ENCODE data around the gene KRTAP4-4.
"Not testable (repeated sequence)": the region's sequence is repeated elsewhere in the genome, so short reads cannot be mapped to it uniquely, and the experiment has no call there.

The KRTAP4-4 gene

DNA sequence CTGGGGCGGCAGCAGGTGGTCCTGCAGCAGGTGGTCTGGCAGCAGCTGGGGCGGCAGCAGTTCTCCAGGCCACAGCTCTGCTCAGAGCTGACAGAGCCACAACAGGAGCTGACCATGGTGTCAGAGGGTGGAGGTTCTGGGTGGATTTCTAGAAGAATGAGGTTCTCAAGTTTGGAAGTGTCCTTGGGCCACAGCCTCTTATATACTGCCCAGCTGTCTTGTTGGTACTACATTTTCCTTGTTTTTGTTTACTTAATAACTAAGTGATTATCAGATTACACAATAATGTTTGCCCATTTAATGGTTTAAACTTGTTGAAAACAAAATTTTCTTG is 10.9 kb downstream of the KRTAP4-4 start, which contains the start of gene KRTAP4-5:
TSS of gene KRTAP4-5 (minus strand) at position 174 of the 334 bp plus-strand sequence. CDS start at position 116, 58 bp downstream.
- H3K4me3 ChIP-seq (ENCODE audit: insufficient read depth, low read depth, low read length, poor library complexity, severe bottlenecking): no peak within 1 kb of the TSS
- H3K9me3 ChIP-seq (ENCODE audit: control insufficient read depth, low read length): no peaks in the 10 kb centered on the region
- H3K4me1 ChIP-seq (ENCODE audit: control insufficient read depth, insufficient read depth, low read length, poor library complexity, severe bottlenecking): no peaks in the 10 kb centered on the region
- H3K27ac ChIP-seq (ENCODE audit: insufficient read depth, low read length, poor library complexity, severe bottlenecking): no peak within 1 kb of the TSS
- H3K36me3 ChIP-seq (ENCODE audit: control insufficient read depth, insufficient read depth, low read length): no peaks in the 10 kb centered on the region
- DNase-seq: no peak
- no peaks in the 10 kb centered on the region for H3K27me3 ChIP-seq (replicated peaks; ENCODE audit: control insufficient read depth, insufficient read depth, low read length, poor library complexity, severe bottlenecking)

DNA sequence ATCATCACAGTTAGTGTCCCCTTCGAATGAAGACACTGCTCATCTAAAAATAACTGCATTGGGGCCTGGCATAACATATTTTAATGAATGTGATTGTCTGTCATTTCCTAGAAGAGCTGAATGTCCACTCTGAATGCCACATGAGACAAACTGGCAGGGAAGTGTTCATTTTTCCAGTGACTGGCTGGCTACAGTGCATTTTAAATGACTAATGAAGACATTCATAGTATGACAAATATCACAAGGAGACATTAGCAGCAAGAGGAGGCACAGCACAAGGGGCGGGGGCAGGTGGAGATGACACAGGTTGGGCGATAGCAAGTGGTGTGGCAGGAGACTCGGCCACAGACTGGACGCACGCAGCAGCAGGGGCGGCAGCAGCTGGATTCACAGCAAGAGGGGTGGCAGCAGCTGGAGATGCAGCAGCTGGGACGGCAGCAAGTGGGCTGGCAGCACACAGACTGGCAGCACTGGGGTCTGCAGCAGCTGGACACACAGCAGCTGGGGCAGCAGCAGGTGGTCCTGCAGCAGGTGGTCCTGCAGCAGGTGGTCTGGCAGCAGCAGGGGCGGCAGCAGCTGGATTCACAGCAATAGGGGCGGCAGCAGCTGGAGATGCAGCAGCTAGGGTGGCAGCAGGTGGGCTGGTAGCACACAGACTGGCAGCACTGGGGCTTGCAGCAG is 11.4 kb downstream of the KRTAP4-4 start:
- H3K36me3 ChIP-seq (ENCODE audit: control insufficient read depth, insufficient read depth, low read length); H3K27ac ChIP-seq (ENCODE audit: insufficient read depth, low read length, poor library complexity, severe bottlenecking); H3K4me3 ChIP-seq (ENCODE audit: insufficient read depth, low read depth, low read length, poor library complexity, severe bottlenecking); H3K4me1 ChIP-seq (ENCODE audit: control insufficient read depth, insufficient read depth, low read length, poor library complexity, severe bottlenecking); H3K9me3 ChIP-seq (ENCODE audit: control insufficient read depth, low read length); H3K27me3 ChIP-seq (replicated peaks; ENCODE audit: control insufficient read depth, insufficient read depth, low read length, poor library complexity, severe bottlenecking); DNase-seq: not testable (repeated sequence)

DNA sequence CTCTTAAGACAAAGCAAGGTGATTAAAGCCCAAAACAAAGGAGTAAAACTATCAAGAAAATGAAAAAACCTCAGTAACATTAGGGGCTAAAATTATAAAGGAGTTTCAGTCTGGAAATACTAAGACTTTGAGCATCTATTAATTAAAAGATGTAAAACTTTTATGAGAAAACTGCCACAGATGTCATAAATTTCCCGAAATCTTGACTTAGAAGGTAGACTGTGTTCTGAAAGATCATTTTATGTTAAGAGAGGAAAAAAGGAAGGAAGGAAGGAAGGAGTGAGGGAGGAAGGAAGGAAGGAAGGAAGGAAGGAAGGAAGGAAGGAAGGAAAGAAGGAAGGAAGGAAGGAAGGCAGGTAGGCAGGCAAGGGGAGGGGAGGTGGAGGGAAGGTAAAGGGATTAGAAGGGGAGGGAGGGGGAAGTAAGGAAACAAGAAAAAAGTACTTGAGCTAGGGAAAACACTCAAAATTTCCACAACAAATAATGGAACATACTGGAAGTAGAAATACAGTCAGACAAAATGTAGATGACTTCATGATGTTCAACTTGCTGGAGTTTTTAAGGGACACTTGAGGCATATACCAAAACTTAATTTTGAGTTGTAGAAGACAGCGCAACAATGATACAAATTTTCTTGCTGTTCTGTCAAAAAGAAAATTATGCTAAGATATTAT is 12.9 kb downstream of the KRTAP4-4 start:
- Histone ChIP-seq H3K27ac (ENCODE audit: insufficient read depth, low read length, poor library complexity, severe bottlenecking) (no peak overlapping the region), H3K9me3 (ENCODE audit: control insufficient read depth, low read length) (no peaks in the 10 kb centered on the region), H3K36me3 (ENCODE audit: control insufficient read depth, insufficient read depth, low read length) (no peaks in the 10 kb centered on the region), H3K4me3 (ENCODE audit: insufficient read depth, low read depth, low read length, poor library complexity, severe bottlenecking) (no peak overlapping the region), H3K27me3 (replicated peaks; ENCODE audit: control insufficient read depth, insufficient read depth, low read length, poor library complexity, severe bottlenecking) (no peaks in the 10 kb centered on the region), H3K4me1 (ENCODE audit: control insufficient read depth, insufficient read depth, low read length, poor library complexity, severe bottlenecking) (no peaks in the 10 kb centered on the region)
- DNase-seq: no peak

DNA sequence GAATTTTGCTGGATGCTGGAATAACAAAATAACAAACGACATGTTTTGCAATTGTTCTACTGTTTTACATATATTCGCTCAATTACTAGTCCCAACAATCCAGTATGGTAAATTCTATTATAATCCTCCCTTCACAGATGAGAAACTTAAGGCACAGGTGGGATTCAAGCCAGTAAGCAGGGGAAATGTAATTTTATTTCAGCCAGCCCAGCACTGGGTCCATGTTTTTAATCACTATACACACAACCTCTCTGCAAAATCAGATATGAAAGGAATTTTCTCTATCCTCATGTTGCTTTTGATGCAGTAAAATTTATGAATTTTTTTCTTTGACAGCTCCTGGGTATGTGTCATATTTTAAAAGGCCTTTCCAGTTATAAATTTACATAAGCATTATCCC is 15.3 kb downstream of the KRTAP4-4 start:
- no peaks in the 10 kb centered on the region for H3K9me3 ChIP-seq (ENCODE audit: control insufficient read depth, low read length)
- DNase-seq: no peak
- H3K4me1 ChIP-seq (ENCODE audit: control insufficient read depth, insufficient read depth, low read length, poor library complexity, severe bottlenecking): no peaks in the 10 kb centered on the region
- H3K36me3 ChIP-seq (ENCODE audit: control insufficient read depth, insufficient read depth, low read length): no peaks in the 10 kb centered on the region
- no peak overlapping the region for H3K4me3 ChIP-seq (ENCODE audit: insufficient read depth, low read depth, low read length, poor library complexity, severe bottlenecking)
- H3K27ac ChIP-seq (ENCODE audit: insufficient read depth, low read length, poor library complexity, severe bottlenecking): no peak overlapping the region
- no peaks in the 10 kb centered on the region for H3K27me3 ChIP-seq (replicated peaks; ENCODE audit: control insufficient read depth, insufficient read depth, low read length, poor library complexity, severe bottlenecking)

DNA sequence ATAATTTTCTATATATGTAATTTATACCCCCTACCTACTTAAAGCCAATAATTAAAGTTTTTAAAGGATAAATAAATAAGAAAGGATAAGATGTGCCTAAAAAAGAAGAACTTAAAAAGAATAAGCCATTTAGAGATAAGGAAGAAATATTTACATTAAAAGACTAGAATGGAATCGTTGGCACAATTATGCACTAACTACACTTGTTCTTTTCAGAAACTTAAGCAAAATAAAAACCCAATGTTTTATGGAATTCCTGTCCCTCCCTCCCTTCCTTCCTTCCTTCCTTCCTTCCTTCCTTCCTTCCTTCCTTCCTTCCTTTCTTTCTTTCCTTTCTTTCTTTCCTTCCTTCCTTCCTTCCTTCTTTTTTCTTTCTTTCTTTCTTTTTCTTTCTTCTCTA is 15.7 kb downstream of the KRTAP4-4 start:
- Histone ChIP-seq H3K4me1 (ENCODE audit: control insufficient read depth, insufficient read depth, low read length, poor library complexity, severe bottlenecking) (no peaks in the 10 kb centered on the region), H3K4me3 (ENCODE audit: insufficient read depth, low read depth, low read length, poor library complexity, severe bottlenecking) (no peak overlapping the region), H3K9me3 (ENCODE audit: control insufficient read depth, low read length) (no peaks in the 10 kb centered on the region), H3K27me3 (replicated peaks; ENCODE audit: control insufficient read depth, insufficient read depth, low read length, poor library complexity, severe bottlenecking) (no peaks in the 10 kb centered on the region), H3K36me3 (ENCODE audit: control insufficient read depth, insufficient read depth, low read length) (no peaks in the 10 kb centered on the region), H3K27ac (ENCODE audit: insufficient read depth, low read length, poor library complexity, severe bottlenecking) (no peak overlapping the region)
- DNase-seq: no peak

DNA sequence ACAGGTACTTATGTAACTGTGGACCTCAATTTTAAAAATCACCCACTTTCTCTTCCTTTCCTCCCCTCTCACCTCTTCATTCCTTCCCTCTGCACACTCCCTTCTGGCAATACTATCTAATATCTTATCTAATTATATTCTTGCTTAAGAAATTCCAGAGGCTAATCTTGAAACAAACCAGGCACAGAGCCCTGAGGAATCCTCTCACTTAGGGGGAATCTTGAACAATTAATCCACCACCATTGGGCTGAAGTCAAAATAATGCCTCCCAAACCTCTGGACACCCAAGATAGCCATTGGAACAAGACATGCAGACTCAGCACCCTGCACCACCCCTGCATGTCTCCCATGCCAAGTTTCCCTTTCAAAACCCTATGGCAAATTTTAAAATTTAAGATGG is 19.2 kb downstream of the KRTAP4-4 start:
- Histone ChIP-seq H3K4me1 (ENCODE audit: control insufficient read depth, insufficient read depth, low read length, poor library complexity, severe bottlenecking) (no peaks in the 10 kb centered on the region), H3K4me3 (ENCODE audit: insufficient read depth, low read depth, low read length, poor library complexity, severe bottlenecking) (no peak overlapping the region), H3K27me3 (replicated peaks; ENCODE audit: control insufficient read depth, insufficient read depth, low read length, poor library complexity, severe bottlenecking) (no peaks in the 10 kb centered on the region), H3K9me3 (ENCODE audit: control insufficient read depth, low read length) (no peaks in the 10 kb centered on the region), H3K36me3 (ENCODE audit: control insufficient read depth, insufficient read depth, low read length) (no peaks in the 10 kb centered on the region), H3K27ac (ENCODE audit: insufficient read depth, low read length, poor library complexity, severe bottlenecking) (no peak overlapping the region)
- no peak for DNase-seq

DNA sequence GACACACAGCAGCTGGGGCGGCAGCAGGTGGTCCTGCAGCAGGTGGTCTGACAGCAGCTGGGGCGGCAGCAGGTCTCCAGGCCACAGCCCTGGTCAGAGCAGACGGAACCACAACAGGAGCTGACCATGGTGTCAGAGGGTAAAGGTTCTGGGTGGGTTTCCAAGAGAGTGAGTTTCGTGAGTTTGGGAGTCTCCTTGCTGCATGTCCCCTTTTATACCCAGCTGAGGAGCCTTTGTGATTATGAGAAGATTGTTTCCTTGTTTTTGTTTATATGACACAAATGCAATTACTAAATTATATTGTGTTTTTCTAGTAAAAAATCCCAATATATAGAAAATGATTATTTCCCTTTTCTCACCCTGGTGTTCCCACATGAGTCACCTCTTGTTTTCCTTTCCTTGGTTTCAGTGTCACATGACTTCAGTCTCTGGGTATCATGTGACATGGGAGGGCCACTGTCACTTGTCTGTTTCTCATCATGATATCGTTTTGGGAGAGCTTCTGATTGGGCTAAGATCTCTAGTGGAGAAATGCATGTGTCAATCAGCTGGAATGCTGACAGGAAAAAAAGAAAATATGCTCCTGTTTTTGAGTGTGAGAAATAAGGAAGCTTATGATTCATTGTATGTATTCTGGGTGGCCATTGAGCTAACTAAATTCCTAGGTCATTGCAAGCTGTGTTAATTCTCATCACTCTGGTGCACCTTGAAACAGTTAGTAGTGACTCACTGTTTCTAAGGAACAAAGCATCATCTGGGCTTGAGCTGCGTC is 20.0 kb downstream of the KRTAP4-4 start, which contains the start of gene KRTAP4-6:
TSS of gene KRTAP4-6 (minus strand) at position 185 of the 772 bp plus-strand sequence. CDS start at position 128, 57 bp downstream.
- no peaks in the 10 kb centered on the region for H3K27me3 ChIP-seq (replicated peaks; ENCODE audit: control insufficient read depth, insufficient read depth, low read length, poor library complexity, severe bottlenecking)
- H3K36me3 ChIP-seq (ENCODE audit: control insufficient read depth, insufficient read depth, low read length): no peaks in the 10 kb centered on the region
- no peak for DNase-seq
- H3K4me1 ChIP-seq (ENCODE audit: control insufficient read depth, insufficient read depth, low read length, poor library complexity, severe bottlenecking): no peaks in the 10 kb centered on the region
- no peaks in the 10 kb centered on the region for H3K9me3 ChIP-seq (ENCODE audit: control insufficient read depth, low read length)
- H3K4me3 ChIP-seq (ENCODE audit: insufficient read depth, low read depth, low read length, poor library complexity, severe bottlenecking): no peak within 1 kb of the TSS
- H3K27ac ChIP-seq (ENCODE audit: insufficient read depth, low read length, poor library complexity, severe bottlenecking): no peak within 1 kb of the TSS

DNA sequence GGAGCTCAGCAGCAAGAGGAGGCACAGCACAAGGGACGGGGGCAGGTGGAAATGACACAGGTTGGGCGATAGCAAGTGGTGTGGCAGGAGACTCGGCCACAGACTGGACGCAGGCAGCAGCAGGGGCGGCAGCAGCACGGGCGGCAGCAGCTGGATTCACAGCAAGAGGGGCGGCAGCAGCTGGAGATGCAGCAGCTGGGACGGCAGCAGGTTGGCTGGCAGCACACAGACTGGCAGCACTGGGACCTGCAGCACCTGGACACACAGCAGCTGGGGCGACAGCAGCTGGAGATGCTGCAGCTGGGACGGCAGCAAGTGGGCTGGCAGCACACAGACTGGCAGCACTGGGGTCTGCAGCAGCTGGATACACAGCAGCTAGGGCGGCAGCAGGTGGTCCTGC is 20.7 kb downstream of the KRTAP4-4 start:
- H3K36me3 ChIP-seq (ENCODE audit: control insufficient read depth, insufficient read depth, low read length); H3K4me1 ChIP-seq (ENCODE audit: control insufficient read depth, insufficient read depth, low read length, poor library complexity, severe bottlenecking); DNase-seq; H3K9me3 ChIP-seq (ENCODE audit: control insufficient read depth, low read length); H3K27ac ChIP-seq (ENCODE audit: insufficient read depth, low read length, poor library complexity, severe bottlenecking); H3K4me3 ChIP-seq (ENCODE audit: insufficient read depth, low read depth, low read length, poor library complexity, severe bottlenecking); H3K27me3 ChIP-seq (replicated peaks; ENCODE audit: control insufficient read depth, insufficient read depth, low read length, poor library complexity, severe bottlenecking): not testable (repeated sequence)

DNA sequence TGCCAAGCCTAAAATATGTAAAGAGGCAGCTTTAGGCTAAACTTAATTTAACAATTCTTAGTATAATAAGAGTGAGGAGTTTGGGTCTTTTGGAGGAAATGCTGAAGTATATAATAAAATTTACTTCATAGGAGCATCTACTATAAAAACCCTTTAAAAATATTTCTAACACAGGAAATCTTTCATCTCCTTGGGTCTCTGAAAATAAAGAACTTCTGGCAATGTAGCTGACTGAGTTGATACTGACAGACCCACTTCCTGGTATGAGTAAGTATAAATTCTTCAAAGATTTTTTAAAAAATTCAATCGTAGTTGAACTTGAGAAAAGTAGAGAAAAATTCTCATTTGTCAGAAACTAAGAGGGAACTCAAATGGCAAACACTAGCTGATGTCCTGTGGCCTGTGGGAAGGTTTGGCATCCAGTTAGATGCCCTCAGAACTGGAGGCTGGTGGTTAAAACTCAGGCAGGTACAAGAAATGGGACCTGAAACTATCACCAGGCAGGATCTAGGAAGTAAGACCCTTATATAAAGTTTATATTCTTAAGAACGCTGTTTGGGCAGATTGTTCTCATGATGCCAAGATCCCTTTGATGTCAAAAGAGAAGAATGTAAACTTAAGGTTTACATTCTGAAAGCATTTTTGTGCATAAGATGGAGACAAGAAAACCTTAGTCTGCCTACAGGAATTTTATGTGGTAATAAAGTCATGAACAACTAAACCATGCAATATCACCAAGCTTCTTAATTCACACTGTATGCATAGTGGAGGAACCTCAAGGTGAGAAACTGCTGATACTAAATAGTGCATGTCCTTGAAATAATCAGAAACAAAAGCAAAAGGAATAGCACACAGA is 26.4 kb downstream of the KRTAP4-4 start:
- no peak for DNase-seq
- H3K4me1 ChIP-seq (ENCODE audit: control insufficient read depth, insufficient read depth, low read length, poor library complexity, severe bottlenecking): peaks cover 6% of the 10 kb centered on the region
- H3K36me3 ChIP-seq (ENCODE audit: control insufficient read depth, insufficient read depth, low read length): no peaks in the 10 kb centered on the region
- no peak overlapping the region for H3K4me3 ChIP-seq (ENCODE audit: insufficient read depth, low read depth, low read length, poor library complexity, severe bottlenecking)
- no peaks in the 10 kb centered on the region for H3K9me3 ChIP-seq (ENCODE audit: control insufficient read depth, low read length)
- no peaks in the 10 kb centered on the region for H3K27me3 ChIP-seq (replicated peaks; ENCODE audit: control insufficient read depth, insufficient read depth, low read length, poor library complexity, severe bottlenecking)
- no peak overlapping the region for H3K27ac ChIP-seq (ENCODE audit: insufficient read depth, low read length, poor library complexity, severe bottlenecking)

All from effector memory CD4-positive, alpha-beta T cell (primary cell).